Gastroesophageal sphincter (tissue), 4 donors: ENCODE results near the gene RNF26. TPM values are rescaled to one million over a fixed set of nuclear protein-coding genes. Genes with fewer than 3 reads are reported as not detected.

ENCODE experiments used
- ATAC-seq: fragments of 150-250 bp; one replicate; pipeline ENCODE4 v1.9.1; 2016; ENCODE audit warnings: mild to moderate bottlenecking, moderate library complexity
- H3K27ac ChIP-seq, 4 donors: fragments of 200-600 bp; sonication (generic) in 3 of 4; 1 replicate in 3 of 4; 2 replicates in 1 of 4; pipeline ENCODE4 v1.5.1; 2016 to 2019
- H3K27me3 ChIP-seq: fragments of 200-600 bp; sonication (generic); one replicate; pipeline ENCODE4 v1.5.1; 2019
- H3K36me3 ChIP-seq, 2 donors: fragments of 200-600 bp; sonication (generic); one replicate each; pipeline ENCODE4 v1.5.1; 2019; ENCODE audit warnings: control low read depth in 1 of 2
- H3K4me1 ChIP-seq, 3 donors: fragments of 200-600 bp; sonication (generic); 1 replicate in 2 of 3; 2 replicates in 1 of 3; pipeline ENCODE4 v1.5.1; 2016 to 2019; ENCODE audit warnings: control low read depth in 2 of 3
- H3K4me3 ChIP-seq, 2 donors: fragments of 200-600 bp; sonication (generic); one replicate each; pipeline ENCODE4 v1.5.1; 2019; ENCODE audit warnings: mild to moderate bottlenecking in 1 of 2, moderate library complexity in 1 of 2
- H3K9me3 ChIP-seq, 3 donors: fragments of 200-600 bp; sonication (generic); one replicate each; pipeline ENCODE4 v1.5.1; 2017 to 2019; ENCODE audit warnings: control low read depth in 2 of 3
- EP300 ChIP-seq: sonication (generic); formaldehyde crosslinking; IDR thresholded peaks from one replicate; pipeline ENCODE4 v1.6.1; 2017; ENCODE audit warnings: antibody characterized with exemption, mild to moderate bottlenecking
- POLR2A ChIP-seq, 2 donors: fragments of 450-650 bp; IDR thresholded peaks; one replicate each; pipeline ENCODE4 v1.6.1; 2017; ENCODE audit warnings: antibody characterized with exemption in 2 of 2, mild to moderate bottlenecking in 2 of 2, moderate library complexity in 1 of 2
- POLR2AphosphoS5 ChIP-seq: sonication (generic); formaldehyde crosslinking; IDR thresholded peaks from one replicate; pipeline ENCODE4 v1.6.1; 2017; ENCODE audit warnings: antibody characterized with exemption
- WGBS, 2 donors: methylation state at CpG; one replicate each; pipeline ENCODE4 v1.1.5; 2018; ENCODE audit warnings: low coverage in 1 of 2; 5-methylcytosine and 5-hydroxymethylcytosine counted together
- total RNA-seq, 4 donors: library from RNA; depleted of rRNA; stranded (reverse); fragments of >200 nt; gene quantifications; one replicate each; pipeline ENCODE4 v1.1.0, GENCODE V29; 2016
- TF ChIP-seq, protein P1 (sequence below), 4 experiments: fragments of 200-600 bp in 2 of 4; fragments of 450-650 bp in 2 of 4; sonication (generic) in 1 of 4; IDR thresholded peaks; one replicate each; pipeline ENCODE4 v1.5.1; 2017 to 2019; ENCODE audit warnings: antibody characterized with exemption in 4 of 4, mild to moderate bottlenecking in 2 of 4, moderate library complexity in 2 of 4

The RNF26 gene
- total RNA-seq, 4 donors from 2014 or later = 13.0 to 39.6 (median 17.1) TPM

DNA sequence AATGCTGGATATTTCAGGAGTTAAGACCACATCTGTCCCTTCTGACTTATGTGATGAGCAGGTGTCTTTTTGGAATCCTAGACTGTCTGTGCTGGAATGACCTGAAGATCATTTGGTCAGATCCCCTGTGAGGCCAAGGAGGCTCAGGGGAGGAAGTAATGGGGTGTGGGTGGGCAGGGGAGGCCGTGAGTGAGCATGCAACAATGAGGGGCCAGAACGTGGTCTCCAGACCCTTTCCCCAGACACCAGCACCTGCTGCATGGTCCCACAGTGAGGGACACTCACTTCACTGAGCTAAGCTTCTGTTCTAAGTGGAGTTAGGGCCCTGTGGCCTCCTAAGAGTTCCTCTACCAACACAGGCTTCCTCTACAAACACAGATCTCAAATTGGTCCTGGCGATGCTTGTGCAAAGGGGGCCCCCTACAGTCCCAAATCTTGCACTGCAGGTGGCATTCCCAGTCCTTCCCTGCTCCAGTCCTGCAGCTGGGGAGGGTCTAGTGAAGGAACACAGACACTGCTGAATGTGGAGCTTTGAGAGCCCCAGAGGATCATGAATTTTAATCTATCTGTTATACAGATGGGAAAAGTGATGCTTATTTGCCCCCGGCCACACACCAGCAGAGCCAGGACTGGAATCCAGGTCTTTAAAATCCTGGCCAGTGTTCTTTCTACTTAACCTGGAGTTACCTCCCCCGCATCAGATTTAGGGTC, 39.7 kb downstream of the RNF26 start:
- TF ChIP-seq POLR2AphosphoS5 = peak; percentile 38
- TF ChIP-seq EP300 = no peak
- TF ChIP-seq, protein P1, sequence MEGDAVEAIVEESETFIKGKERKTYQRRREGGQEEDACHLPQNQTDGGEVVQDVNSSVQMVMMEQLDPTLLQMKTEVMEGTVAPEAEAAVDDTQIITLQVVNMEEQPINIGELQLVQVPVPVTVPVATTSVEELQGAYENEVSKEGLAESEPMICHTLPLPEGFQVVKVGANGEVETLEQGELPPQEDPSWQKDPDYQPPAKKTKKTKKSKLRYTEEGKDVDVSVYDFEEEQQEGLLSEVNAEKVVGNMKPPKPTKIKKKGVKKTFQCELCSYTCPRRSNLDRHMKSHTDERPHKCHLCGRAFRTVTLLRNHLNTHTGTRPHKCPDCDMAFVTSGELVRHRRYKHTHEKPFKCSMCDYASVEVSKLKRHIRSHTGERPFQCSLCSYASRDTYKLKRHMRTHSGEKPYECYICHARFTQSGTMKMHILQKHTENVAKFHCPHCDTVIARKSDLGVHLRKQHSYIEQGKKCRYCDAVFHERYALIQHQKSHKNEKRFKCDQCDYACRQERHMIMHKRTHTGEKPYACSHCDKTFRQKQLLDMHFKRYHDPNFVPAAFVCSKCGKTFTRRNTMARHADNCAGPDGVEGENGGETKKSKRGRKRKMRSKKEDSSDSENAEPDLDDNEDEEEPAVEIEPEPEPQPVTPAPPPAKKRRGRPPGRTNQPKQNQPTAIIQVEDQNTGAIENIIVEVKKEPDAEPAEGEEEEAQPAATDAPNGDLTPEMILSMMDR (IDR thresholded peaks at IDR 0.05) = peak in 3 of 4 experiments; percentile 92 to 93 (median 93)
- TF ChIP-seq POLR2A (IDR thresholded peaks at IDR 0.05) = no peak
- no peaks in the 10 kb centered on the region for H3K27me3 ChIP-seq
- peak overlapping the region; percentile 62 to 97 (median 94) for H3K27ac ChIP-seq
- 53% methylated on average over 3 of the region's 5 CpGs; no CpG with 5 or more reads in 1 of the 2 donors for WGBS, 2 donors
- no peaks in the 10 kb centered on the region for H3K9me3 ChIP-seq
- H3K4me3 ChIP-seq = no peak overlapping the region
- no peaks in the 10 kb centered on the region for H3K36me3 ChIP-seq
- H3K4me1 ChIP-seq = peaks cover 0 to 88% (median 51%) of the 10 kb centered on the region in 3 donors
- peak; percentile 61 for ATAC-seq

DNA sequence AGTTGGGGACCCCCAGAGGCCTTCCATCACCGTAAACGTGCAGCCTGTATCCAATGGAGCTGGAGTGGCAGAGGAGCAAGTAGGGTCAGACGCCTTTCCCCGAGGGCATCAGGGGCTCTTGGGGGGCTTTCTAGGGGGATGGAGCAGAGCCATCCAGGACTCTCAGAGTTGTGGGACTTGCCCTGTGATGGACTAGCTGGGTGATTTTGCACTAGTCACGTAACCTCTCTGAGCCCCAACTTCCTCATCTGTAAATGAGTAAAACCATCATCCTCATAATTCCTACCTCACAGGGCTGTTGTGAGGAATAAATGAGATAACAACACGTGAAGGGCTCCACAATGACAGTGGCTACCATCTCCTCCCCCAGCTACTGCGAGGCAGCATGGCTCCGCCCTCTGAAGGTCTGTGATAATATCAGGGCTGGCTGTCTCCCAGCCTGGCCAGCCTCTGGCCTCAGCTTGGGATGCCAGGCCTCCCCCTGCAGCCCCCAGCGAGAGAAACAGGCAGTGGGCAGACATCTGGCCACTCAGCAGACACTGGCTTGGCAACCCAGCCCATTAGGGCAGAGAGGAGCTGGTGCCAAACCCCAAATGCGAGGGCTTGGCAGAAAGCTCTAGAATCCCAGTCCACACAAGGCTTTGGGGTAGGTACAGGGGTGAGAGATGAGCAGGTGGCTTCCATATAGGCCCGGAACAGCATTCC, 40.5 kb downstream of the RNF26 start:
- Histone ChIP-seq H3K36me3 (no peaks in the 10 kb centered on the region), H3K4me3 (no peak overlapping the region), H3K9me3 (no peaks in the 10 kb centered on the region), H3K27ac (peak overlapping the region; percentile 62 to 97 (median 94)), H3K27me3 (no peaks in the 10 kb centered on the region), H3K4me1 (peaks cover 0 to 80% (median 45%) of the 10 kb centered on the region in 3 donors)
- ATAC-seq = no peak
- no peak for TF ChIP-seq POLR2AphosphoS5
- TF ChIP-seq POLR2A (IDR thresholded peaks at IDR 0.05) = no peak
- TF ChIP-seq, protein P1 (IDR thresholded peaks at IDR 0.05) = no peak
- no peak for TF ChIP-seq EP300
- 33 to 75% methylated on average over 2 to 3 of the region's 11 CpGs for WGBS, 2 donors

DNA sequence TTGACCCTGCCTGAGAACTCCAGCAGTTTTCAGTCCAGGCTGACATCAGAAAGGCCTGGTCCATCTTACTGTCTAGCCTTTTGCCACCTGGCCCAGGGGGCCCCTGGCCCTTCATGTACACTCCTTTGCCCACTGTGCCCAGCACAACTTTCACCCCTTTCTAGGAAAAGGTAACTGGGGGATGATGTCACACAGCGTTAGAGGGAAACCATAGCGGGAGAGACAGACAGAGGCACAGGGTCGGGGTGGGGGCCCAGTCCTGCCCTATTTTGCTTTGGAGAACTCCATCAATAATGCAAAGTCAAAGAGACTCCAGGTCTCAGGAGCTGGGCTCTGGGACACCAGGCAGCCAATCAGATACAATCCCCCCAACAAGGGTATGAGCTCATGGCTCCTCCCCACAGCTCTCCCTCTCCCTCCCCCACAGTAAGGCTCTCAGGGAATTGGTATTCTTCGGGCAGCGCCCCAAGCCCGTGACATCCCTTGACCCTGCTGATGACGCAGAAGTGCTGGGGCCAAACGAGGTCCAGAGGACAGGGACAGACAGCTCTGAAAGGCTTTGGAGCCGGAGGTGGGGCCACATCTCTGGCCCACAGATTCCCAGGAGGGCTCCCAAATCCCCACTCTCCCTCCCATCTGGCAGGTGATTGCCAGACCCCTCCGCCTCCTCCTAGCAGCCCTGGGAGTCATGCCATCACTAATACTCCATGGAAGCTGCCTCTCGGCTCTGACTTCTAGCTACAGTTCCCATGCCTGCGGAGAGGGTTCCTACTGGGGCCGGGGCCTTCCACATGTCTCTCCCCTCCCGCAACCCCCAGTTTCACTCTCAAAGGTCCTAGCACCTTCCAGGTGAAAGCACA, 41.2 kb downstream of the RNF26 start:
- Histone ChIP-seq H3K4me1 (peaks cover 0 to 75% (median 37%) of the 10 kb centered on the region in 3 donors), H3K9me3 (no peaks in the 10 kb centered on the region), H3K27ac (peak overlapping the region; percentile 62 to 97 (median 94)), H3K27me3 (no peaks in the 10 kb centered on the region), H3K36me3 (no peaks in the 10 kb centered on the region), H3K4me3 (peak overlapping the region in 1 of 2 donors; percentile 18)
- WGBS, 2 donors = 36 to 52% methylated on average over 4 to 6 of the region's 14 CpGs
- peak; percentile 79 for ATAC-seq
- TF ChIP-seq, protein P1 (IDR thresholded peaks at IDR 0.05) = no peak
- peak; percentile 94 for TF ChIP-seq POLR2AphosphoS5
- no peak for TF ChIP-seq EP300

DNA sequence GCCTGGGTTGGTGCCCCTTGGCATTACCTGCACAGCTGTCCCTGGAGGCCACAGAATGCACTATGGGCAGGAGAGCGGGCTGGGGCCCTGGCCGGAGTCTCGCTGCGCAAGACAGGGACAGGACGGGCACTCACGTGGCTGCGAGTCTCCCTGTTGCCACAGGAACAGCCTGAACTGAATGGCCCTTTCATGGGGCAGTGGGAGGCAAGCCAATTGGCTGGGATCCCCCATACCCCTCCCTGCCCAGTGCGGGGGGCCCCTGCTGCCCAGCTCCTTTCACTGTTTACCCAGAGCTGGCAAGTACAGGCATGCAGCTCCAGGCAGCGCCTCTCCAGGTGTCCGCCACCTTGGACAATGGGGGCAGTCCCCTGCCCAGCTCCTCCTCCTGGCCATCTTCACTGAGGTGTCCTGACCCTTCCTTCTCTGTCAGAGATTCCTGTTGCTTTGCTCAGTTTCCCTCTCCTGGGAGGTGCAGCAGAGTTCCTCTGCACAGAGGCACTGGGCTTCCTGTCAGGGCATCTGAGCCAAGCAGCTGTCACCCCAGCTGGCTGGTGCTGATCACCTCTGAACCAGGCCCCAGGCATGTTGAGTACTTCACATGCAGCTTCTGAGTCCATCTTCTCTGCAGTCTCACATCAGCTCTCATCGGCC, 42.0 kb downstream of the RNF26 start:
- TF ChIP-seq POLR2AphosphoS5 = peak; percentile 64
- TF ChIP-seq, protein P1 (IDR thresholded peaks at IDR 0.05) = peak in 1 of 4 experiments; percentile 8
- peak in 1 of 2 donors; percentile 21 for TF ChIP-seq POLR2A (IDR thresholded peaks at IDR 0.05)
- no peak for TF ChIP-seq EP300
- Histone ChIP-seq H3K9me3 (no peaks in the 10 kb centered on the region), H3K27me3 (no peaks in the 10 kb centered on the region), H3K27ac (peak overlapping the region; percentile 62 to 97 (median 94)), H3K4me1 (peaks cover 0 to 75% (median 38%) of the 10 kb centered on the region in 3 donors), H3K4me3 (peak overlapping the region in 1 of 2 donors; percentile 18), H3K36me3 (no peaks in the 10 kb centered on the region)
- ATAC-seq = peak; percentile 24
- WGBS, 2 donors = 38% methylated on average over 1 of the region's 11 CpGs; no CpG with 5 or more reads in 1 of the 2 donors
